ENCODE measurements around the gene RPS25. TPM values are rescaled to one million over a fixed set of nuclear protein-coding genes. Genes with fewer than 3 reads are reported as not detected.

RPS25 gene
- total and polyA plus RNA-seq, 9 of the 15 experiments (the other 6 are each of a cell fraction or from before 2014, with no cell fraction given): 1,553 to 5,486 (median 2,471) TPM

DNA sequence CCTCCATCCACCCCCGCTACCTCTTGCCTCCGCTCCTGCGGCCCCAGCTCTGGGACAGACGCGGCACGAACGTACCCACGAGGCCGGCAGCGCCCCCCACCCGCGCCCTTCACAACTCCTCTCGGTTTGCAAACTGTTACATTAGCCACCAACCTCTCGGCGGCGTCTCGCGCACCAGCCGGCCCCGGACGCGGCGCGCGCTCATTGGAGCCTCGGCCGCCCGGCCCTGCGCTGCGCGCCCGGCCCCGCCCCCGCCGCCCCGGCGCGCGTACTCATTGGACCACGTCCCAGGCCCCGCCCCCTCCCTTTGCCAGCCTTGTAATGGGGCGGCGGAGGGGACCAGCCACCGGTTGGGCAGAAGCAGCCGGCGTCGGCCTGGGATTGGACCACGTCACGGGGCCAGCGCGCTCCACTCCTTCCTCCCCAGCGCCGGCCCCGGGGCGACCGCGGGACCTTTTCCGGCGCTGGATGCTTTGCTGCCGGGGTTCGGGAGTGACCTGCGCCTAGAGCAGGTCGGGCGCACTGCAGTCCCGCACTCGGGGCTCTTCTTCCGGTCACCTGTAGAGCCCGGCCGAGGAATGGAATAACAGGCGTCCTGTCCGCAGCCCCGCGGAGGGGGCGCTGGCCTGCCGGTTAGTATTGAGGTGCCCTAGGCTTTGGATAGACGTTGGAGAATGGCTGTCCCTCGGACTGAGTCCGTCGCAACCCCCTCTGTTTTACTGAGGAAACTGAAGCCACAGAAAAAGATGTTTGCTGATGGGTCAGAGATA, 39.0 kb upstream of the RPS25 start, which contains the start of gene HYOU1:
Gene HYOU1 (minus strand): TSS at position 206 of the 770 bp plus-strand sequence. CDS start 1,045 bp downstream, outside the sequence.
- ATAC-seq (peak; percentile 93), FAIRE-seq (peak; percentile 85), DNase-seq (ENCODE audit: extremely low read depth in 1 of 4, low spot score in 3 of 4) (peak; percentile 94 to 99 (median 96))
- Histone ChIP-seq H3K9me3 (replicated peaks; ENCODE audit: control insufficient read depth, insufficient read depth, low read depth, low read length) (no peaks in the 10 kb centered on the region), H3K4me2 (ENCODE audit: insufficient read depth, low read length) (peak within 1 kb of the TSS; percentile 91), H3K27me3 (ENCODE audit: control insufficient read depth in 2 of 2, insufficient read depth in 2 of 2, low read length in 2 of 2) (no peaks in the 10 kb centered on the region), H3K27ac (ENCODE audit: extremely low read depth, low read depth, low read length) (peak within 1 kb of the TSS; percentile 95), H4K20me1 (replicated peaks; ENCODE audit: control insufficient read depth, insufficient read depth, low read length) (no peaks in the 10 kb centered on the region), H3K9me1 (ENCODE audit: control insufficient read depth, insufficient read depth, low read length) (no peaks in the 10 kb centered on the region), H3K79me2 (ENCODE audit: control insufficient read depth, insufficient read depth, low read length) (peaks cover 48% of the 10 kb centered on the region), H3K4me1 (replicated peaks in 1 of 2; ENCODE audit: control insufficient read depth in 2 of 2, insufficient read depth in 2 of 2, low read length in 2 of 2) (peaks cover 18 to 21% of the 10 kb centered on the region in 2 experiments; a peak in 3 of 5 replicates), H3K4me3 (peak within 1 kb of the TSS; percentile 98), H3K36me3 (ENCODE audit: control insufficient read depth, insufficient read depth, low read length) (peaks cover 44% of the 10 kb centered on the region), H2AFZ (ENCODE audit: low read depth, low read length) (peak within 1 kb of the TSS; percentile 82), H3K9ac (ENCODE audit: insufficient read depth in 1 of 2, low read depth in 2 of 2, low read length in 2 of 2) (peak within 1 kb of the TSS; percentile 94 to 97)
- BruUV-seq (replicated peaks): no TSS peak
- under 1% methylated on average over 29 of the region's 79 CpGs for WGBS (ENCODE audit: insufficient coverage, low coverage, missing lambda C conversion rate)
- in situ Hi-C loops (cut with MboI): no loop called here
- intact Hi-C loops (cut with micrococcal nuclease): loop anchor here (2.0 kb wide), 2 partner anchors 38 kb away; partner anchors contain the start of genes RPS25 and TRAPPC4
- ChIA-PET POLR2A (interaction anchor here (0.6 to 8.8 kb wide), 21 partner anchors 9 to 218 kb away, joined by 3 to 132 read pairs (median 3); partner anchors contain the start of genes HMBS and VPS11), CTCF (ENCODE audit: low intra/inter-chr PET ratio) (no interaction called here)
- TF ChIP-seq FOXA3 (CRISPR knock-in tag; conservative IDR thresholded peaks at IDR 0.05 in 1 of 2, IDR thresholded peaks at IDR 0.05 in 1 of 2) (peak; percentile 45 to 67; a peak in 1 of 4 replicates), BRD9 (IDR thresholded peaks at IDR 0.05; ENCODE audit: low read depth, partially characterized antibody) (peak; percentile 53), SREBF2 (CRISPR knock-in tag; IDR thresholded peaks at IDR 0.05) (no peak), TAF1 (IDR thresholded peaks at IDR 0.05; ENCODE audit: control insufficient read depth, extremely low read depth, insufficient read depth, low read length, severe bottlenecking) (peak; percentile 72), ZNF766 (CRISPR knock-in tag; conservative IDR thresholded peaks at IDR 0.05) (0 out of 2 replicates have a peak, but pooled peaks have one; percentile 31), KDM5B (IDR thresholded peaks at IDR 0.05; ENCODE audit: insufficient replicate concordance, low read depth, low read length) (peak; percentile 85), AFF1 (IDR thresholded peaks at IDR 0.05; ENCODE audit: low read depth in 1 of 2, partially characterized antibody in 2 of 2) (peak in 1 of 2 experiments; percentile 55), CEBPZ (IDR thresholded peaks at IDR 0.05; ENCODE audit: borderline replicate concordance, low read depth, low read length) (no peak)
- TF ChIP-seq, protein P1, sequence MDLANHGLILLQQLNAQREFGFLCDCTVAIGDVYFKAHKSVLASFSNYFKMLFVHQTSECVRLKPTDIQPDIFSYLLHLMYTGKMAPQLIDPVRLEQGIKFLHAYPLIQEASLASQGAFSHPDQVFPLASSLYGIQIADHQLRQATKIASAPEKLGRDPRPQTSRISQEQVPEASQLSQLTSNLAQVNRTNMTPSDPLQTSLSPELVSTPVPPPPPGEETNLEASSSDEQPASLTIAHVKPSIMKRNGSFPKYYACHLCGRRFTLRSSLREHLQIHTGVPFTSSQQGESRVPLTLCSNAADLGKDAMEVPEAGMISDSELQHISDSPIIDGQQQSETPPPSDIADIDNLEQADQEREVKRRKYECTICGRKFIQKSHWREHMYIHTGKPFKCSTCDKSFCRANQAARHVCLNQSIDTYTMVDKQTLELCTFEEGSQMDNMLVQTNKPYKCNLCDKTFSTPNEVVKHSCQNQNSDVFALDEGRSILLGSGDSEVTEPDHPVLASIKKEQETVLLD (IDR thresholded peaks at IDR 0.05): peak; percentile 70

All from K562 (cell line).